Prostate gland (tissue), 2 donors: Measurements from ENCODE around the gene NDST3. TPM values are rescaled to one million over a fixed set of nuclear protein-coding genes. Genes with fewer than 3 reads are reported as not detected.

Source experiments
- DNase-seq: peaks from one replicate; pipeline ENCODE4 v3.0.0-alpha.2; 2019; ENCODE audit warnings: low spot score
- H3K27ac ChIP-seq, 2 donors: fragments of 200-600 bp; sonication (generic); 2 replicates each; pipeline ENCODE4 v1.5.1; 2017 to 2019
- H3K27me3 ChIP-seq: fragments of 200-600 bp; sonication (generic); replicated peaks from 2 replicates; pipeline ENCODE4 v1.5.1; 2019; ENCODE audit not compliant: insufficient read depth
- H3K36me3 ChIP-seq, 2 donors: fragments of 200-600 bp; sonication (generic); 1 replicate in 1 of 2; 2 replicates in 1 of 2; pipeline versions ENCODE4 v1.5.1 to v1.8.1; 2017 to 2019
- H3K4me1 ChIP-seq: fragments of 200-600 bp; sonication (generic); replicated peaks from 2 replicates; pipeline ENCODE4 v1.5.1; 2019
- H3K4me3 ChIP-seq, 2 donors: fragments of 200-600 bp; sonication (generic); 2 replicates each; pipeline ENCODE4 v1.5.1; 2017 to 2019
- H3K9me3 ChIP-seq: fragments of 200-600 bp; sonication (generic); 2 replicates; pipeline ENCODE4 v1.5.1; 2017
- POLR2A ChIP-seq: fragments of 450-650 bp; IDR thresholded peaks from one replicate; pipeline ENCODE4 v1.6.1; 2016; ENCODE audit warnings: antibody characterized with exemption, mild to moderate bottlenecking
- POLR2AphosphoS5 ChIP-seq: sonication (generic); formaldehyde crosslinking; IDR thresholded peaks from one replicate; pipeline ENCODE4 v1.6.1; 2017; ENCODE audit warnings: antibody characterized with exemption
- WGBS: methylation state at CpG from one replicate; pipeline ENCODE4 v1.1.5; 2018; 5-methylcytosine and 5-hydroxymethylcytosine counted together
- intact Hi-C: fragments of 100-400 bp; cut with DNase I; formaldehyde crosslinking; loops from one replicate; pipeline ENCODE4 v1.14.2; 2022
- total RNA-seq, 2 donors: library from RNA; depleted of rRNA; stranded (reverse); fragments of >200 nt; gene quantifications; one replicate each; pipeline ENCODE4 v1.1.0, GENCODE V29; 2016
- TF ChIP-seq, protein P1 (sequence below), 4 experiments: fragments of 200-600 bp in 2 of 4; fragments of 450-650 bp in 2 of 4; sonication (generic) in 2 of 4; IDR thresholded peaks; 1 replicate in 3 of 4; 2 replicates in 1 of 4; pipeline ENCODE4 v1.5.1; 2016 to 2019; ENCODE audit warnings: antibody characterized with exemption in 4 of 4, mild to moderate bottlenecking in 2 of 4, moderate library complexity in 2 of 4

Gene NDST3
- total RNA-seq, 2 donors from 2014 or later: 0.05 TPM; not detected in 1

DNA sequence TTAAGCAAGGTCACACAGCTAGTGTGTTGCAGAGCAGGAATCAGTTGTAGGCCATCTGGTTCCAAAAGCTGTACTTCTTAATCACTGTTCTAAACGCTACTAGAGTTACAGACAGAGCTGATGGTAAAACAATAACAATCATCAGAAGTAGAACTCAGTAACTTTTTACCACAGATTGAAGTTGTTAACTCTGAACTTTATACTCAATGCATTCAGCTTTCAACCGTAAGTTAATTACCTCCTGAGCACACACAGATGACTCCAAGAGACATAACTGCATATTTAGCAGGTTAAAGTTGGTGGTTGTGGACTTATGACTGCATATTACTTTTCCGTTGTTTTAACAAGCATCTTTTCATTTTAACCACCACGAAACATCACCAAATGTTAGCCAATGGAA, 191.2 kb downstream of the NDST3 start:
- WGBS: 57% methylated on average over 4 of the region's 4 CpGs
- TF ChIP-seq POLR2A: no peak
- TF ChIP-seq POLR2AphosphoS5: no peak
- TF ChIP-seq, protein P1, sequence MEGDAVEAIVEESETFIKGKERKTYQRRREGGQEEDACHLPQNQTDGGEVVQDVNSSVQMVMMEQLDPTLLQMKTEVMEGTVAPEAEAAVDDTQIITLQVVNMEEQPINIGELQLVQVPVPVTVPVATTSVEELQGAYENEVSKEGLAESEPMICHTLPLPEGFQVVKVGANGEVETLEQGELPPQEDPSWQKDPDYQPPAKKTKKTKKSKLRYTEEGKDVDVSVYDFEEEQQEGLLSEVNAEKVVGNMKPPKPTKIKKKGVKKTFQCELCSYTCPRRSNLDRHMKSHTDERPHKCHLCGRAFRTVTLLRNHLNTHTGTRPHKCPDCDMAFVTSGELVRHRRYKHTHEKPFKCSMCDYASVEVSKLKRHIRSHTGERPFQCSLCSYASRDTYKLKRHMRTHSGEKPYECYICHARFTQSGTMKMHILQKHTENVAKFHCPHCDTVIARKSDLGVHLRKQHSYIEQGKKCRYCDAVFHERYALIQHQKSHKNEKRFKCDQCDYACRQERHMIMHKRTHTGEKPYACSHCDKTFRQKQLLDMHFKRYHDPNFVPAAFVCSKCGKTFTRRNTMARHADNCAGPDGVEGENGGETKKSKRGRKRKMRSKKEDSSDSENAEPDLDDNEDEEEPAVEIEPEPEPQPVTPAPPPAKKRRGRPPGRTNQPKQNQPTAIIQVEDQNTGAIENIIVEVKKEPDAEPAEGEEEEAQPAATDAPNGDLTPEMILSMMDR (IDR thresholded peaks at IDR 0.05): no peak
- H3K27ac ChIP-seq: no peak overlapping the region
- no peaks in the 10 kb centered on the region for H3K36me3 ChIP-seq
- H3K4me1 ChIP-seq: no peaks in the 10 kb centered on the region
- DNase-seq: no peak
- intact Hi-C loops: no loop called here
- H3K4me3 ChIP-seq: no peak overlapping the region
- H3K9me3 ChIP-seq: no peaks in the 10 kb centered on the region
- no peaks in the 10 kb centered on the region for H3K27me3 ChIP-seq

DNA sequence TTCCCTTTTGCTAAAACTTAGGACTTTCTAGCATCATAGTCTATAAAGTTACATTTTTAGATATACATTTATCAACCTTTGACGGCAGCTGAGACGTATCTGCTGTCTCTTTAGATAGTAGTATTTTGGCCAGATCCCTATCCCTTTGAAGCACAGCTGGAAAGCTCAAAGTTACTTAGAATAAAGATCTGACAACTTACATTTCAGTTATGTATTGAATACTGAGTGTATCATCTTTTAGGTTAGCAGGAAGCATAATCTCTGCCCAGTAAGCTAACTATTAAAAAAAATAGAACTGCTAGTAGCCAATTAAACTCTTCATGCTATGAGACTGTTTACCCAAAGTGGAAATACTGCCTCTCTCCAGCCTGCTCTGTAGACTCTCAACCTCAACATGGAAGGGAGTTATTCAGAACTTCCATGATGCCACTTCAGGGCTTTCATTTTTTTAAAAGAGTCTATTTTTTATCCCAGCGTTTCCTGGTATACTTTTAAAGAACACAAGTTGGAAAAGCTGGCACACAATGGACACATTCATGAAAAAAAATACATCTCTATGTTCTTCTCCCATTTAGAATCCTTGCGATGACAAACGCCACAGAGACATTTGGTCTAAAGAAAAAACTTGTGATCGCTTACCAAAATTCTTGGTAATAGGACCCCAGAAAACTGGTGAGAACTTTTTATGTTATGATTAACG, 192.2 kb downstream of the NDST3 start:
- WGBS: 67% methylated on average over 7 of the region's 7 CpGs
- Histone ChIP-seq H3K9me3 (no peaks in the 10 kb centered on the region), H3K27me3 (no peaks in the 10 kb centered on the region), H3K36me3 (no peaks in the 10 kb centered on the region), H3K4me3 (no peak overlapping the region), H3K4me1 (no peaks in the 10 kb centered on the region), H3K27ac (no peak overlapping the region)
- TF ChIP-seq, protein P1 (IDR thresholded peaks at IDR 0.05): no peak
- TF ChIP-seq POLR2A: no peak
- DNase-seq: no peak
- intact Hi-C loops: no loop called here

DNA sequence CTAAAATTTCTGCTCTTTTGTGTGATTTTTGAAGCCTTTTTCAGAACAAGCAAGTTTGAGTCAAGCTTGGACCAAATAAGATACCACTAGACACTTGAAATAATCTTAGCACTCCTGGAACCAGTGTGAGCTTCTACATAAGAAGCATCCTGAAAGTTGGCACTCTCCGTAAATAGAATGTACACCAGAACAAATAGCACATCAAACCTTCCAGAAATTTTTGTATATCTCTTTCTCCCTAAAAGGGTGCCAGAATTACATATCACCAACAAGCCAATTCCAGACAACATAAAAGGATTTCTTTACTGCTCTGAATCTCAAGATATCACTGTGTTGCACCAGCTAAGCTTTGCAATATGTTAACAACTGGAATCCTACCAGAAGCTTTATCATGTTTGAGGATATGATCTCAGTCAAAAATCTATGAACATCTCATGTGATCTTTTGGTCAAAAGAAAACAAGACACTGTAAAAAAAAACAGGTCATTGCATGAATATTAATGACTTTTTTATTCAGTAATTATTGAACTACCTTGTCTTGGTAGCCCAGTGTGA, 201.4 kb downstream of the NDST3 start:
- no peaks in the 10 kb centered on the region for H3K4me1 ChIP-seq
- no peaks in the 10 kb centered on the region for H3K9me3 ChIP-seq
- intact Hi-C loops: no loop called here
- no peaks in the 10 kb centered on the region for H3K27me3 ChIP-seq
- no peak for DNase-seq
- H3K4me3 ChIP-seq: no peak overlapping the region
- H3K36me3 ChIP-seq: no peaks in the 10 kb centered on the region
- no peak for TF ChIP-seq POLR2A
- TF ChIP-seq, protein P1 (IDR thresholded peaks at IDR 0.05): no peak
- no peak for TF ChIP-seq POLR2AphosphoS5
- 77% methylated on average over 1 of the region's 1 CpG for WGBS
- no peak overlapping the region for H3K27ac ChIP-seq

DNA sequence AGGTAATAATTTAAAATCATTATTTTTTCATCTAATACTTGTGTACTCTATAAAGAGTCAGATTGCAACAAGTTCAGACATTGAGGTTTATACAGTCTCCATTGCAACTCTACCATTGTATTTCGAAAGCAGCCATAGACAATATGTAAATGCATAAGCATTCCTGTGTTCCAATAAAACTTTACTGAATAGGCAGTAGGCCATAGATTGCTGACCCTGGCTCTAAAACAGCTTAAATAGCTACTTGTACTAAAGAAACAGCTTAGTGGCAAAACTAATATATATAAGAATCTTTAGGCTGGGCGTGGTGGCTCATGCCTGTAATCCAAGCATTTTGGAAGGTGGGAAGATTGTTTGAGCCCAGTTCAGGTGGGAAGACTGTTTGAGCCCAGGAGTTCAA, 203.2 kb downstream of the NDST3 start:
- no peaks in the 10 kb centered on the region for H3K36me3 ChIP-seq
- H3K4me3 ChIP-seq: no peak overlapping the region
- 68% methylated on average over 2 of the region's 2 CpGs for WGBS
- no peaks in the 10 kb centered on the region for H3K27me3 ChIP-seq
- intact Hi-C loops: no loop called here
- TF ChIP-seq POLR2A: no peak
- no peak for TF ChIP-seq POLR2AphosphoS5
- H3K9me3 ChIP-seq: no peaks in the 10 kb centered on the region
- no peaks in the 10 kb centered on the region for H3K4me1 ChIP-seq
- DNase-seq: no peak
- no peak overlapping the region for H3K27ac ChIP-seq

DNA sequence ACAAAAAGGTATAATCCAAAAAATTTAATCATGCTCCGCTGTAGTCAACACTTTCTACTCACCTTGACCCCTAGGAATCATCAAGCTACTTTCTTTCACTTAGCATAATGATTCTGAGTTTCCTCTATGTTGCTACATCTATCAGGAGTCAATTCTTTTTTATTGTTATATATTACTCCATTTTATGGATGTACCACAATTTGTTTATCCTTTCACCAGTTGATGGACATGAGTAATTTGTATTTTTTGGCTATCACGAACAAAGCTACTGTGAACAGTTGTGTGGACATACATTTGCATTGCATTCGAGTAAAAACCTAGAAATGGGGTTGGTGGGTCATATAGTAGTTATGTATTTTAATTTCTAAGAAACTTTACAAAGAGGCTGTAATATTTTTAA, 215.6 kb downstream of the NDST3 start:
- Histone ChIP-seq H3K4me3 (no peak overlapping the region), H3K36me3 (no peaks in the 10 kb centered on the region), H3K9me3 (peaks cover 5% of the 10 kb centered on the region), H3K4me1 (no peaks in the 10 kb centered on the region), H3K27me3 (no peaks in the 10 kb centered on the region), H3K27ac (no peak overlapping the region)
- WGBS: 93% methylated on average over 3 of the region's 3 CpGs
- intact Hi-C loops: no loop called here
- TF ChIP-seq POLR2A: no peak
- TF ChIP-seq POLR2AphosphoS5: no peak
- no peak for DNase-seq

DNA sequence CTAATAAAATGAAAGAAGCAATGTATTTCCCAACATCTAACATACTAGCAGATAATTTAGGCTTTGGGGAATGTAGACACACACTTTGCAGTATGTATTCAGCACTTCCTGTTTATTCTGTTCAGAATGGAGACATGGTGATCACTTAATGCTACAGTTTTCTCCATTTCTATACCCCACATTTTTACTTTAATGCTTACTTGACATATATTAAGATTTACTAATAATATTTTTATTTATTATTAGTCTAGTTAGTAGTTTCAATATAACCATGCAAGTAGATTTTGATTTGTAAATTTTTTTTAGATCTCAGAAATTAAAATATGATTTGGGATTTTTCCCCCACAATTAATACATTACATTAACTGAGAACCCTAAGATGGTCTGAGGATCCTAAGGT, 220.1 kb downstream of the NDST3 start:
- no peaks in the 10 kb centered on the region for H3K27me3 ChIP-seq
- no peaks in the 10 kb centered on the region for H3K36me3 ChIP-seq
- no peak overlapping the region for H3K27ac ChIP-seq
- no peak for DNase-seq
- no peaks in the 10 kb centered on the region for H3K4me1 ChIP-seq
- H3K4me3 ChIP-seq: no peak overlapping the region
- peaks cover 5% of the 10 kb centered on the region for H3K9me3 ChIP-seq
- TF ChIP-seq POLR2A (no peak), POLR2AphosphoS5 (no peak)
- TF ChIP-seq, protein P1 (IDR thresholded peaks at IDR 0.05): no peak
- intact Hi-C loops: no loop called here
